Measurements from ENCODE around the gene FAM83G.
"Not testable (repeated sequence)": the region's sequence is repeated elsewhere in the genome, so short reads cannot be mapped to it uniquely, and the experiment has no call there.

Gene FAM83G

GRCh38 chr17:19023209-19023999, 18.8 kb upstream of the FAM83G start:
- no peak for DNase-seq

DNA sequence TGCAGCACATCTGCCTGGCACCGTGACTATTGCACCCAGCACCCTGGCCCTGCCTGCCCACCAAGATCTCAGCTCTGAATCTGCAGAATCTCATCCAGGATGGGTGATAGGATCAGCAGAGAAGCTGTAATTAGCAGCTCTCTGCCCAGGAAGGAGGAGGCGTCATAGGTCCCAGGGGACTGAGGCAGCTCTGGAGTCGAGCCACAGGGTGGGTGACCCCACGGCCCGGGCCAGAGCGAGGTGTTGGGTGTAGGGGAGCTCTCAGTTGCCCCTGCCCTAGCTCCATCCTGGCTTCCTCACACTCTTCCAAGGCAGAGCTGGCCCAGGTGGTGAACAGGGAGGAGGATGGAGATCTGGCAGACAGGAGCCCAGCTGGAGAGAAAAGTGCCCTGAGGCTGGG, 18.2 kb upstream of the FAM83G start:
- no peak for DNase-seq

- DNase-seq: no peak
These were observed 17.6 kb upstream of the FAM83G start for GRCh38 chr17:19022128-19022527.

DNA sequence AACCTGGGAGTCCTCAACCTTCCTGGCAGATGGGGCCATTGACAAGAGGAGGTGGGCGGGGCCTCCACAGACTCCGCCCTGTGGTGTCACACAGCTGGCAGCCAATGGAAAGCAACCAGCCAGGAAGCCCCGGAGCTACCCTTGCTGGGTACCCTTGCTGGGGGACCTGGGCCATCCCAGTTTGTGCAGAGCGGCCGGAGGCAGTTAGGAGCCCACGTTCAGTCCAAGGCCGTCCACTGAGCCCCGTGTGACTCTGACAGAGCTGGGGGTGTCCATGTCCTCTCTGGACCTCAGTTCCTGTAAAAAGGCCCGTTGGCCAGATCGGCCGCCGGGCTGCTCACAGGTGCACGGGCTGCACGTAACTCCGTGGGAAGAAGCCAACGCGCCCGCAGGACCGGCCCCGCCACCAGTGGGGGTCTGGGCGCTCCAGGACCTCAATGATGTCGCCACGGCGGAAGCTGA, 17.1 kb upstream of the FAM83G start:
- no peak for DNase-seq

GRCh38 chr17:19021011-19021621, 16.6 kb upstream of the FAM83G start:
- DNase-seq: not testable (repeated sequence)

DNA sequence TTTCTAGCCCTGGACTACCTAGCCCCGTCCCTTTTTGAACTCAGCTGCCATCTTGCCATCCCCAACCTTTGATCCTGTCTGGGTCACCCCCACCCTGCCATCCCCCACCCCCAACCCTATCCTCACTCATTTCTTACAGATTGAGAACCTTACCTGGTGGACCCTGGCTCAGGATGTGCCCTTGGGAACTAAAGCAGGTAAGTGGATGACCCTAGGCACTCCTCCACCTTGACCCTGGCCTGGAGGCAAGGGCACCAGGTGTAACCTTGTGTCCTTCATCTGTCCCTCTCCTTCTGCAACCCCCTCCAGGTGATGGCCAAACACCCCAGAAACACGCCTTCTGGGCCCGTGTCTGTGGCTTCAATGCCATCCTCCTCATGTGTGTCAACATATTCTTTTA, 15.5 kb upstream of the FAM83G start:
- no peak for DNase-seq

DNA sequence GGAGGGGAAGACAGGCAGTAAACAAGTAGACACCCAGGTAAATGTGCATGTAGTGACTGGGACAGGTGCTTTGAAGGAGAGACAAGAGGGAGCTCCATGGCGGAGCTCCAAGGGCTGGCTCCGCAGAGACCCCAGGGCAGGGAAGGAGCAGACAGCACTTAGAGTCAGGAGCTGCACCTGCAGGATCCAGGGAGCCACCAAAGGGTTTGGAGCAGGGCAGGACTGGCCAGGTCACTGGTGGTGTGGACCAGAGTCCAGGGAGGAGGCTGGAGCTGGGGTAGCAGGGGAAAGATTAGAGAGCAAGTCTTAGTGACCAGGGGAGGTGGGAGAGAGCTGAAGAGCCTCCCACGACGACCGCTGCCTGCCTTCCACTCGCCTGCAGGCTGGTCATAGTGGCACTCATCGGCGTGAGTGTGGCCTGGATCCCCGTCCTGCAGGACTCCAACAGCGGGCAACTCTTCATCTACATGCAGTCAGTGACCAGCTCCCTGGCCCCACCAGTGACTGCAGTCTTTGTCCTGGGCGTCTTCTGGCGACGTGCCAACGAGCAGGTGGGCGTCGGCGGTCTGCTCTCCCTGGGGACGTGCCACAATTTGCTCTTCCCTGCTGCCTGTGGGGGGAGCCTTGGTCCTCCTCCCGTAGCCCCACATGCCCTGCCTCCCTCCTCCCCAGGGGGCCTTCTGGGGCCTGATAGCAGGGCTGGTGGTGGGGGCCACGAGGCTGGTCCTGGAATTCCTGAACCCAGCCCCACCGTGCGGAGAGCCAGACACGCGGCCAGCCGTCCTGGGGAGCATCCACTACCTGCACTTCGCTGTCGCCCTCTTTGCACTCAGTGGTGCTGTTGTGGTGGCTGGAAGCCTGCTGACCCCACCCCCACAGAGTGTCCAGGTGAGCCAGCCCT, 14.7 kb upstream of the FAM83G start:
- DNase-seq: peak; percentile 24

- DNase-seq: no peak
These were observed 14.0 kb upstream of the FAM83G start for GRCh38 chr17:19018600-19018950.

DNA sequence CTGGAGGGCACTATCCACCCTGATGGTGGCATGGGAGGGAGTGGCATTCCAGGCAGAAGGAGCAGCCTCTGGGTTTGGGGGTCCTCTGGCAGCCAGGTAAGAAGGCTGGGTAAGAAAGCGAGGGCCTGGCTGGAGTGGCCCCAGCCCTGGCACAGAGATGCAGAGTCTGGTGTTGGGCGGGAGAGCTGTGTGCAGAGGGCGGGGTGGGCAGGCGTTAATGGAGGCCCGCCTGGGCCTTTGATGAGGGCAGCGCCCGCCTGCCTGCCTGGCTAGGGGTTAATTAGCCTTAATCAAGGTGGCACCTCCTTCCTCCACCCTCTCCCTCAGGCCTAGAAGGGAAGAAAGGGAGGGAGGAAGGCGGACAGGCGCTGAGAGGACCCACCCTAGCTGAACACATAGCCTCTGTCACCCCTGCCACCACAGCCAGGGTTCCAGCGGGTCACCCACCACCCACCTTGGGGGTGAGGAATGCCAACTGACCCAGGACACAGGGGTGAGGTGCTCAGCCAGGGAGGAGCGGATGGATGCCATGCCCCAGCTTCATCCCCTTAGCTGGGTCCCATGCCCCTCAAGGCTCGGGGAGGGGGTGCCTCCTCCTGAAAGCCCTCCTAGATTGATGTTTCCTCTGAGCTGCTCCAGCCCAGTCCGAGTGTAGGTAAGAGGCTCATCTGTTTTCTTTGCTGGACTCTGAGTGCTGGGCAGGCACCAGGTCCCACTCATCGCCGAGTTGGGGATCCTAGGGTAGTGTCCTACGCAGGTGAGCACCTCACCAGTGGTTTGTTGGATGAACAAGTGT, 13.4 kb upstream of the FAM83G start:
- DNase-seq: no peak

- DNase-seq: no peak
These were observed 12.8 kb upstream of the FAM83G start for GRCh38 chr17:19017401-19017800.

GRCh38 chr17:19016881-19017280, 12.3 kb upstream of the FAM83G start:
- DNase-seq: no peak

DNA sequence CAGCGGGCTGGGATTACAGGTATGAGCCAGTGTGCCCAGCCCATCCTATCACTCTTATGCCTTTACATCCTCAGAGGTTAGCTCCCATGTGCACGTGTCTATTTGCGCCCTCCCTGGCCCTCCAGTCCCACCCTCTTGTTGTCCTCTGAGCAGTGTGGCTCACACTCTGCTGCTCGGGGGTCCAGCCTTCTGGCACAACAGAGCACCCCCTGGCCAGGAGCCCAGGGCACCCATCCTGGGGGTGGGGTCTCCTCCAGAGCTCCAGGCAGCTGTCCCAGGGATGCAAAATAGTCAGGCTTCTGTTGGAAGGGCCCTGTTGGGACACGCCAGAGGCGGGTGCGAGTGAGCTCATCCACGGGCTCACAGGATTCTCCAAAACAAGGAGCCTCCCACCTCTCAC, 11.7 kb upstream of the FAM83G start:
- DNase-seq: no peak

GRCh38 chr17:19015428-19015827, 10.9 kb upstream of the FAM83G start:
- no peak for DNase-seq

DNA sequence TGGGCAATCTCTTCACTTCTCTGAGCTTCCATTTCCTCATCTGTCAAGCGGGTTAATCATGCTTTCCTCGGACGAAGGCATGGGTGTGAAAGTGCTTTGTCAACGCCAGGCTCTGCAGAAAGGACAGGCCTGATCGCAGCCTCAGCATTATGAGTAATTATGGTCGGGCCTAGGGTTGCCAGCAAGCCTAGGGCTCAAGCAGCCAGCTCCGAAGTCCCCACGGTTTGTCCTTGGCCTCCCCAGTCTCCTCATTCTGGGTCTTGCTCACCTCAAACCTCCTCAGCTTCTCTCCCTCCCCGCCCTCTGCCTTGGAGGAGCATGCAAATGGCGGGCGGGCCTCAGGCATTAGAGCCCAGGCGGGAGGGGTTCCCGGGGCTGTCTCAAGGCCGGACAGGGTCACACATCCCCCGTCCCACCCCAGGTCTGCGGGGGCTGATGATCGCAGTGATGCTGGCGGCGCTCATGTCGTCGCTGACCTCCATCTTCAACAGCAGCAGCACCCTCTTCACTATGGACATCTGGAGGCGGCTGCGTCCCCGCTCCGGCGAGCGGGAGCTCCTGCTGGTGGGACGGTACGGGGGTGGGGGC, 10.2 kb upstream of the FAM83G start:
- DNase-seq: no peak

DNA sequence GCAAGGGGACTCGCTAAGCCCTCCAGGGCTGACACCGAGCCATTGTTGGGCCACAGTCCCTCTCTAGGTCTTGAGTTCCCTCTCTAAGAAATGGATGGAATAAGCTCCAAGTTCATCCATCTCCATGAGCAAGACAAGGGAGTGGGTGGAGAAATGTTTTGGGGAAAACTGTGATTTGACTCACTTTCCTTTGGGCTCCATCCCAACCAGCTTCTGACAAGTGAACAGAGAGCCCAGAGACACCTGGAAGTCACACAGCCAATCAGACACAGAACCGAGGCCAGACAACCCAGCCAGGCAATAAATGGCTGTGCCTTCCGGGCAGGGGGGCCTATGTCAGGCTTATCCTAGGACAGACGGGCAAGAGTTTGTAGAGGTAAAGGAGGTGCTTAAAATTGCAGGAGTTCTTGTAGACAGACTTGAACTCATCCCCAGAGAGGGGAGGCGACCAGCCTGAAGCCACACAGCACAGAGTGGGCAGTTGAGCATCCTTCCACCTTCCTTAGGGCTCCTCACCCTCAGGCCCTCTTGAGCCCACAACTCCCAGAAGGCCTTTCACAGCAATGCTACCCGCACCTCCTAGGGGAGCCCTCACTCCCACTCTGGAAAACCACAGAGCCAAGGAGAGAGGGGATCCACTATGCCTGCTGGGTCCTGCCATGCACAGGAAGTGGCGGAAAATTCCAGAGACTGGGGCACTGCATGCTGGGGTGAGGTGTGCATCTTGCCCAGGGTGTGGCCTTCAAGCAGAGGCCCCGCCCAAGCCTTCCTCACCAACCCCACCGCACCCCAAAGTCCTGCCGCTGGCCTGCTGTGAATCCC, 9.5 kb upstream of the FAM83G start:
- no peak for DNase-seq

- no peak for DNase-seq
These were observed 8.7 kb upstream of the FAM83G start for GRCh38 chr17:19013226-19013625.

DNA sequence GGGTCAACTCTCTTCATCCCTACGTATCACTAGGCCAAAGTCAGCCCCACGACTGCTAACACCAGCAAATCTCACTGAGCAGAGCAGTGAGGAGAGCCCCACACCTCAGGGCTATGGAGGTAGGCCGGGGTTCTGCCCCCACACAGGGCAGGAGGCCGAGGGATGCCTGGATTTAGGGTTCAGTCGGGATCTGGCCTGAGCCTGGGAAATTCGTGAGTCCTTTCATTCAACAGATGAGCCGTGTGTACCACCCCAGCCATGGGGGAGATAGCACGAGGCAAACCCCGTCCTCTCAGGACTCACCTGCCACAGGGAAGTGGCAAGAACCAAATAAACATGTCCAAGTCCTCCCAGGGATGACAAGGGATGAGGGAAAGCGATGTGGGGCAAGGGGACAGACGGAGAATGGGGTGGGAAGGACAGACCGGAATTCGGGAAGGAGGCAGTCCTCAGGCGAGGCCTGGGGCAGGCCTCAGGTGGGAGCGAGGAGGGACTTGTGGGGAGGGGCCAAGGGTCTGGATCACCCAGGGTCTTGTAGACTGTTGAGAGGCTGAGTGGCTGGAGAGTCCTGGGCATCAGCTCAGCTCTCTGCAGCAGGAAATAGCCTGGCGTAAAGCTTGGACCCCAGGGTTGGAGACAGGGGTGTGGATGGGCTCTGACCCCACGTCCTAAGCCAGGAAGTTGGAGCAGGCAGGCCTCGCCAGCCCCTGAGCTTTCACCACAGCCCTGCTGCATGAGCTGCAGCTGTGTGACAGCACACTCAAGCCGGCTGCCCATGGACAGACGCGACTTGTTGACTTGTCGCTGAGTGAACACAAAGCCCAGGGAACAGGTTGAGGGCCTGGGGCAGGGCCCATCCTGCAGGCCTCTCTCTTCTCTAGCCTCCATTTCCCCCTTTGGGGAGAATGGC, 7.9 kb upstream of the FAM83G start:
- DNase-seq: no peak

DNA sequence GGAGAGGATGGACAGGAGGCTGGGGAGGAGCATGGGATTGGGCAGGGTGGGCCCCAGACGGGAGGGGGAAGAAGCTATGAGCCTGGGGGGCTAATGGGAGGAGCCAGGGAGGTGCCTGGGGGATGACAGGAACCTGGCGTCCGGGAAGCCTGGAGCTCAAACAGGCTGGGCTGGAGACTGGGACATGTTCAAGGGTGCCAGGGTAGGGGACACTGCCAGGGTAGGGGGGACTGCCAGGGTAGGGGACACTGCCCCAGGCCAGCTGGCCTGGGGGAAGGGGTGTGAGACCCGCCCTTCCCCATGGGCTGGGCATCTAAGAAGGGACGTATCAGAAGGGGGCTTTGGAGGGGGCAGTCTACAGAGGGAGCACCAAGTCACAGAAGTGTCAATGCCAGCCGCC, 7.0 kb upstream of the FAM83G start:
- DNase-seq: no peak

DNA sequence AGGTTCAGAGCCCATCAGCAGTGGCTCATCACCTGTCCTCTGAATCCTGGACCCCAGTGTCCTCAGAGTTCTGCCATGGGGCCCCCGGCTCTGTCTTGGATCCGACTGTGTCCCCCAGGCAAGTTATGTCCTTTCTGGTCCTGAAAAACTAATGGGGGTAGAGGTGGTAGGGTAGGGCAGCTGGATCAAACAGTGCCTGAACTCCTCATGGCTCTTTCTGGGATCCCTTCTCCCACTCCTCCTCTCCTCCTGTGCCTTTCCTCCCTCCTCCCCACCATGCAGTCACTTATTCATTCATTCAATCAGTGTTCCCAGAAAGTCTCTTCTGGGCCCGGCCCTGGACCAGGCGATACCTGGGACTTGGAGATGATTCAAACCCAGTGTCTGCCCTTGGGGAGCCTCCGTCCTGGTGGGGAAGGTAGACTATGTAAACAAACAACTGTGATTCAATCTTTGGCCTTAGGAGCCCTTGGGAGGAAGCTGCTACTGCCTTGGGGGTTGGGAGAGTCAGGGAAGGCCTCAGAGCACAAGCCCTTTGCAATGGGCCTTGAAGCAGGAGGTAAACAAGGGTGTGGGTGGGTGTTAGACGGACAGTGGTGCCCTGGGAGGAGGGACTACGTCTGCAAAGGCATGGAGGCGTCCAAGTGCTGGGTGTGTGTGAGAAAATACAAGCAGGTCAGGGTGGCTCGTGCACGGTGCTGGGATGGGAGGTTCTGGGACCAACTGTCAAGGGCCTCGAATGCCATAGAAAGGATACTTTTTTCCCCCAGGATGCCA, 6.4 kb upstream of the FAM83G start:
- no peak for DNase-seq

DNA sequence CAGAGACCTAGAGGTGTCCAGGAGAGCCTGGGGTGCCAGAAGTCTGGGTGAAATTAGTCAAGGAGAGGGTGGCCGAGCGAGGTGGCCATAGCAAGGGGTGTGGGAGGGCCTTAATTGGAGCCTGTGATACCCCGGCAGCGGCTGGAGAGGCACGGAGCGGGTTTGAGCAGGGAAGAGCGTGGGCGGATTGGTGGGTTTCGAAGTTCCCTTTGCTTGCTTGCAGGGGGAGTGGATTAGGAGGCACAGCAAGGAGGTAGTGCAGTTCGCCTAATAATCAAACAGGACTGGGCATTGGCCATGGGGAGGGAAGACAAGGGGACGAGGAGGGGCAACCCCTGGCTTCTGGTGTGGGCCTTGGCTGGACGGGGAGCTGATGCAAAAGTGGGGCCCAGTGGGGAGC, 5.4 kb upstream of the FAM83G start:
- DNase-seq: no peak

Data from DMS 273 treated with DMSO at 0.1 percent for 48 hours (cell line).